Ovary (tissue), 9 donors: ENCODE measurements around the gene MYO15B. TPM values are rescaled to one million over a fixed set of nuclear protein-coding genes. Genes with fewer than 3 reads are reported as not detected.

Source experiments
- DNase-seq, 5 donors: peaks; one replicate each; pipeline ENCODE4 v3.0.0-alpha.2; 2019 to 2020
- H3K27ac ChIP-seq, 2 donors: fragments of 200-600 bp; one replicate each; pipeline versions ENCODE4 v1.5.1 to v1.8.0; 2019 to 2022
- H3K27me3 ChIP-seq: fragments of 200-600 bp; one replicate; pipeline ENCODE4 v1.8.0; 2022
- H3K36me3 ChIP-seq: fragments of 200-600 bp; sonication (generic); one replicate; pipeline ENCODE4 v1.5.1; 2019
- H3K4me1 ChIP-seq: one replicate; pipeline ENCODE4 v1.8.1; 2013; ENCODE audit warnings: mild to moderate bottlenecking, moderate library complexity; ENCODE audit not compliant: insufficient read depth
- H3K4me3 ChIP-seq: fragments of 200-600 bp; sonication (generic); one replicate; pipeline ENCODE4 v1.5.1; 2017
- H3K9me3 ChIP-seq, 2 donors: fragments of 200-600 bp in 1 of 2; sonication (generic) in 1 of 2; one replicate each; pipeline versions ENCODE4 v1.5.1 to v1.8.1; 2013 to 2019; ENCODE audit warnings: mild to moderate bottlenecking in 1 of 2, moderate library complexity in 1 of 2
- EP300 ChIP-seq: sonication (generic); formaldehyde crosslinking; IDR thresholded peaks from one replicate; pipeline ENCODE4 v1.6.1; 2017; ENCODE audit warnings: antibody characterized with exemption
- POLR2A ChIP-seq: fragments of 450-650 bp; IDR thresholded peaks from one replicate; pipeline ENCODE4 v1.6.1; 2017; ENCODE audit warnings: antibody characterized with exemption, mild to moderate bottlenecking, moderate library complexity
- WGBS, 3 donors: extraction: QIAGEN DNeasy Blood & Tissue Kit in 1 of 3; methylation state at CpG; one replicate each; pipeline versions ENCODE4 v1.1.5 to v1.1.7; 2013 to 2017; 5-methylcytosine and 5-hydroxymethylcytosine counted together
- intact Hi-C, 4 donors: fragments of 100-400 bp; cut with DNase I; formaldehyde crosslinking; loops; one replicate each; pipeline versions ENCODE4 v1.11.0 to v1.15.1; 2022 to 2023
- polyA plus RNA-seq, 2 donors: library from polyadenylated mRNA; stranded (reverse); fragments of 200-250 nt in 1 of 2; fragments of 350-450 nt in 1 of 2; fragmentation: Illumina TruSeq in 1 of 2; extraction: RNeasy Lipid Tissue Mini Kit (QIAGEN cat#74804) in 1 of 2; gene quantifications; one replicate each; pipeline ENCODE4 v1.2.3, GENCODE V29; 2013 to 2014
- total RNA-seq, 7 donors: library from RNA; depleted of rRNA in 2 of 7; stranded (reverse); fragments of >200 nt in 2 of 7; fragmentation: NEBNext Ultra II Directional in 3 of 7; extraction: Animal tissue kit (Norgen Biotek cat#: 25700) in 3 of 7; gene quantifications; one replicate each; pipeline versions ENCODE4 v1.1.0 to v1.2.4, GENCODE V29; 2016 to 2023
- TF ChIP-seq, protein P1 (sequence below), 3 donors: fragments of 450-650 bp in 2 of 3; fragments of 200-600 bp in 1 of 3; IDR thresholded peaks; one replicate each; pipeline versions ENCODE4 v1.5.1 to v1.8.0; 2016 to 2022; ENCODE audit warnings: antibody characterized with exemption in 3 of 3, mild to moderate bottlenecking in 1 of 3
- donor health status: DM: no; HTN: no; CAD: no; lungs with moderate emphysema.
- donor health status: DM: no; HTN: no; CAD: no.
- donor health status: Bipolar disorder and iron deficiency.
- donor health status: DM: yes; HTN: yes; CAD: no.
- donor health status: DM: no; HTN: no; CAD: no.
- donor health status: DM: yes; HTN: yes; CAD: no.

Gene MYO15B
- total and polyA plus RNA-seq, 9 donors, result 31.0 to 383 (median 238) TPM

DNA sequence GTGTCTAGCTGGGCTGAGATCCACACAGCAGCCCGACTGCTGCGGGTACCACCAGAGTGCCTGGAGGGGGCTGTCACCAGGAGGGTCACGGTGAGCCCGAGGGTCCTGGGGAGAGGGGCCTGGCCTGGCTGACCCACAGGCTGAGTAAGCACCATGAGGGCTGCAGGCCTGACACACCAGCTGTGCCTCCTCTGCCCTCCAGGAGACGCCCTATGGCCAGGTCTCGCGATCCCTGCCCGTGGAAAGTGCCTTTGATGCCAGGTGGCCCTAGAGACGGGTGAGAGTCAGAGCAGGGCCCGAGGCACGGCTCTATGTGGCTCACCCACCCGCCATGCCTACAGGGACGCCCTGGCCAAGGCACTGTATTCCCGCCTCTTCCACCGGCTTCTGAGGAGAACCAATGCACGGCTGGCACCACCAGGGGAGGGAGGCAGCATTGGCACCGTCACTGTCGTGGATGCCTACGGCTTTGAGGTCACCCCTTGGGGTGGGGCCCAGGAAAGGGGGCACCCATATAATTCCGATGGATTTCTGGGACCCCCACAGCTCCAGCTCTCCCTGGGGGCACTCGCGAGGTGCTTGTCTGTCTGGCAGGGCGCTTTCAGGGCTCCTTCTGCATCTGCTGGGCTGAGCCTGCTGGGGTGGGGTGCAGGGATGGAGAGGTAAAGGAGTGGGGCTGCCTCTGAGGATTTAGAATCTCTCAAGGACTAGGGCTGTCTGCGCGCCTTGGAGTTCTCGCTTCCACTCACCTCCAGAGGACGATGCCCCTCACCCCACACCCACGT, 7.1 kb downstream of the MYO15B start:
- Histone ChIP-seq H3K4me3 (no peak overlapping the region), H3K36me3 (no peaks in the 10 kb centered on the region), H3K9me3 (no peaks in the 10 kb centered on the region), H3K4me1 (peaks cover 3% of the 10 kb centered on the region), H3K27ac (no peak overlapping the region), H3K27me3 (no peaks in the 10 kb centered on the region)
- no peak for TF ChIP-seq EP300
- TF ChIP-seq, protein P1, sequence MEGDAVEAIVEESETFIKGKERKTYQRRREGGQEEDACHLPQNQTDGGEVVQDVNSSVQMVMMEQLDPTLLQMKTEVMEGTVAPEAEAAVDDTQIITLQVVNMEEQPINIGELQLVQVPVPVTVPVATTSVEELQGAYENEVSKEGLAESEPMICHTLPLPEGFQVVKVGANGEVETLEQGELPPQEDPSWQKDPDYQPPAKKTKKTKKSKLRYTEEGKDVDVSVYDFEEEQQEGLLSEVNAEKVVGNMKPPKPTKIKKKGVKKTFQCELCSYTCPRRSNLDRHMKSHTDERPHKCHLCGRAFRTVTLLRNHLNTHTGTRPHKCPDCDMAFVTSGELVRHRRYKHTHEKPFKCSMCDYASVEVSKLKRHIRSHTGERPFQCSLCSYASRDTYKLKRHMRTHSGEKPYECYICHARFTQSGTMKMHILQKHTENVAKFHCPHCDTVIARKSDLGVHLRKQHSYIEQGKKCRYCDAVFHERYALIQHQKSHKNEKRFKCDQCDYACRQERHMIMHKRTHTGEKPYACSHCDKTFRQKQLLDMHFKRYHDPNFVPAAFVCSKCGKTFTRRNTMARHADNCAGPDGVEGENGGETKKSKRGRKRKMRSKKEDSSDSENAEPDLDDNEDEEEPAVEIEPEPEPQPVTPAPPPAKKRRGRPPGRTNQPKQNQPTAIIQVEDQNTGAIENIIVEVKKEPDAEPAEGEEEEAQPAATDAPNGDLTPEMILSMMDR (IDR thresholded peaks at IDR 0.05), result no peak
- TF ChIP-seq POLR2A, result no peak
- peak in 1 of 5 donors; percentile 28 for DNase-seq
- intact Hi-C loops, result loop anchor here in 1 of 4 donors (5.0 kb wide), 1 partner anchor 172 kb away; no protein-coding TSS in a partner anchor
- WGBS, 3 donors, result 62 to 86% (median 75%) methylated on average over 11 to 28 of the region's 28 CpGs

DNA sequence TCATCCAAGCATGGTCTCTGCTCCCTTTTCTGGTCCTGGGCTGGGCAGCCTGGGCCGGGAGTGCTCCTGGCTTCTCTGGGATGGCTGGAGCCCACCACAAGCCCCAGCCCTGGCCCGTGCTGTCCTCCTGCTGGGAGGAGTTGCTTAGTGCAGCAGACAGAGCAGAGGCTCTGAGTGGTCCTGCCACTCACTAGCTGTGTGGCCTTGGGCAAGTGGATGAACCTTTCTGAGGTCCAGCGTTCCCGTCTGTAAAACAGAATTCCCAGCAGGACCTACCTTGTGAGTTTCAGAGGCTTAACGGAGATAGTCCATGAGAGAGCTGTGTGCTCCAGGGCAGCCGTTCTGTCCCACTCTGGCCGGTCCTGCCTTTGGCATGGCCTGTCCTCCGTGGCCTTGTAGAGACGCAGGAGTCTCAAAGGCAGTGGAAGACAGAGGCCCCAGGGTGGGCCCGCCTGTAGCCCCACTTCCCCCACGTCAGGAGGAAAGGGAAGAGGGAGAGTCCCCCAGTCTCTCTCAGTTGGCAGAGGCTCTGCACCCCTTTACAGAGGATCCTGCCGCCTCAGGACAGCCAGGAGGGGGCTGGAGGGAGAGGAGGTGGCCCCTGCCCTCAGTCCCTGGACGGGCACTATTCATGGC, 7.8 kb downstream of the MYO15B start:
- no peaks in the 10 kb centered on the region for H3K36me3 ChIP-seq
- intact Hi-C loops, result loop anchor here in 1 of 4 donors (5.0 kb wide), 1 partner anchor 173 kb away; no protein-coding TSS in a partner anchor
- WGBS, 3 donors, result 60 to 78% (median 73%) methylated on average over 12 to 13 of the region's 13 CpGs
- no peak overlapping the region for H3K4me3 ChIP-seq
- H3K27me3 ChIP-seq, result no peaks in the 10 kb centered on the region
- H3K4me1 ChIP-seq, result no peaks in the 10 kb centered on the region
- no peaks in the 10 kb centered on the region for H3K9me3 ChIP-seq
- TF ChIP-seq, protein P1 (IDR thresholded peaks at IDR 0.05), result no peak
- TF ChIP-seq EP300, result no peak
- no peak for TF ChIP-seq POLR2A
- DNase-seq, result no peak
- H3K27ac ChIP-seq, result no peak overlapping the region

DNA sequence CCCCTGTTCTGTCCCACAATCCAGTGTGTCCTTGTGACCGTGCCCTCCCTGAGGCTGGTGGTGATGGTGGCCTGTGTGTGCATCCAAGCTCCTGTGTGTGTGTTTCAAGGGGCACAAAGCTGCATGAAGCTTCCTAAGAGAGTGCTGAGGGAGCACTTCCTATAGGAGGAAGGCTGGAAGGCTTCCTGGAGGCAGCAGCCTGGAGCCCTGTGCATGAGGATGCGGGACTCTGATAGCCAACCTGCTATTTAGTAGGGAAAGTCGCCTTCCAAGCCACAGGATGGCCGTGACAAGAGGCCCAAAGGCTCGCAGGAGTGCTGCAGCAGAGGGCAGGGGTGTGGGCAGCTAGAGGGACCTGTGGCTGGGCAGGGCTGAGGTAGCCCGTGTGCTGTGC, 8.3 kb downstream of the MYO15B start:
- Histone ChIP-seq H3K27me3 (no peaks in the 10 kb centered on the region), H3K9me3 (no peaks in the 10 kb centered on the region), H3K27ac (no peak overlapping the region), H3K4me3 (no peak overlapping the region), H3K4me1 (no peaks in the 10 kb centered on the region), H3K36me3 (no peaks in the 10 kb centered on the region)
- TF ChIP-seq POLR2A (no peak), EP300 (no peak)
- TF ChIP-seq, protein P1 (IDR thresholded peaks at IDR 0.05), result no peak
- intact Hi-C loops, result loop anchor here in 1 of 4 donors (5.0 kb wide), 1 partner anchor 174 kb away; no protein-coding TSS in a partner anchor
- no peak for DNase-seq
- 78 to 80% (median 79%) methylated on average over 5 to 6 of the region's 6 CpGs for WGBS, 3 donors

DNA sequence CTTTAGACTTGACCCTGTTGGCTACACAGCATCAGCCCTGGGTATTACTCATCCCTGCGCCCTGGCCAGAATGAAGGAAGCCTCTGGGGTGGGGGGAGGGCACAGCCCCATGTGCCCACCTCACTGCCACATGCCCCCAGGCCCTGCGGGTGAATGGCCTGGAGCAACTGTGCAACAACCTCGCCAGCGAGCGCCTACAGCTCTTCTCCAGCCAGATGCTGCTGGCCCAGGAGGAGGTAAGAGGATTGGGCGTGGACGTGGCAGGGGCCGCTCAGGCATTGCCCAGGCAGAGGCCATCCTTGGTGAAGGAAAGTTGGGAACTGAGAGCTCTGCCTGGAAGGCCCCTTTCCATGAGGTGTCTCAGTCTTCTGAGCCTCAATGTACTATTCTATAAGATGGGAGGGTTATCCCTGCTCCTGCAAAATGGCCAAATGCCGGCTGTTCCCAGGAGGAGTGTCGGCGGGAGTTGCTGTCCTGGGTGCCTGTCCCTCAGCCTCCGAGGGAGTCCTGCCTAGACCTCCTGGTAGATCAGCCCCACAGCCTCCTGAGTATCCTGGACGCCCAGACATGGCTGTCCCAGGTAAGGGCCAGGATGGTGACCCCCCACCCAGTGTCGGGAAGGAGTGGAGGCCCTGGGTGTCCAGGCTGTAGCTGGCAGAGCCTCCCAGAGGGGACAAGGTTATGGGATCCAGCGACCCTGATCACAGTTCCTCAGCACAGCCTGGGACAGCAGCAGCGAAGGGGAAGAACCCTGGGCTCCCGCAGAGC, 8.9 kb downstream of the MYO15B start:
- TF ChIP-seq POLR2A (no peak), EP300 (no peak)
- TF ChIP-seq, protein P1 (IDR thresholded peaks at IDR 0.05), result no peak
- Histone ChIP-seq H3K27me3 (no peaks in the 10 kb centered on the region), H3K4me1 (no peaks in the 10 kb centered on the region), H3K27ac (no peak overlapping the region), H3K9me3 (no peaks in the 10 kb centered on the region), H3K4me3 (no peak overlapping the region), H3K36me3 (no peaks in the 10 kb centered on the region)
- WGBS, 3 donors, result 85 to 87% (median 87%) methylated on average over 16 to 17 of the region's 17 CpGs
- intact Hi-C loops, result loop anchor here in 1 of 4 donors (5.0 kb wide), 1 partner anchor 174 kb away; no protein-coding TSS in a partner anchor
- no peak for DNase-seq
